Mammary epithelial cell (primary cell): ENCODE results near the gene COX14.

Experiments
- EZH2 ChIP-seq: IDR thresholded peaks from 2 replicates; pipeline ENCODE4 v1.6.1; 2012; ENCODE audit warnings: low read length, inconsistent platforms, borderline replicate concordance
- TF ChIP-seq, protein P1 (sequence below), 2 donors: IDR thresholded peaks in 1 of 2; conservative IDR thresholded peaks in 1 of 2; 2 replicates each; pipeline ENCODE4 v1.5.1; 2011 to 2012; ENCODE audit warnings: inconsistent platforms in 2 of 2, low read length in 2 of 2, mild to moderate bottlenecking in 2 of 2, control low read depth in 1 of 2, low read depth in 1 of 2; ENCODE audit not compliant: insufficient read depth in 1 of 2; ENCODE audit errors: extremely low read depth in 1 of 2

DNA sequence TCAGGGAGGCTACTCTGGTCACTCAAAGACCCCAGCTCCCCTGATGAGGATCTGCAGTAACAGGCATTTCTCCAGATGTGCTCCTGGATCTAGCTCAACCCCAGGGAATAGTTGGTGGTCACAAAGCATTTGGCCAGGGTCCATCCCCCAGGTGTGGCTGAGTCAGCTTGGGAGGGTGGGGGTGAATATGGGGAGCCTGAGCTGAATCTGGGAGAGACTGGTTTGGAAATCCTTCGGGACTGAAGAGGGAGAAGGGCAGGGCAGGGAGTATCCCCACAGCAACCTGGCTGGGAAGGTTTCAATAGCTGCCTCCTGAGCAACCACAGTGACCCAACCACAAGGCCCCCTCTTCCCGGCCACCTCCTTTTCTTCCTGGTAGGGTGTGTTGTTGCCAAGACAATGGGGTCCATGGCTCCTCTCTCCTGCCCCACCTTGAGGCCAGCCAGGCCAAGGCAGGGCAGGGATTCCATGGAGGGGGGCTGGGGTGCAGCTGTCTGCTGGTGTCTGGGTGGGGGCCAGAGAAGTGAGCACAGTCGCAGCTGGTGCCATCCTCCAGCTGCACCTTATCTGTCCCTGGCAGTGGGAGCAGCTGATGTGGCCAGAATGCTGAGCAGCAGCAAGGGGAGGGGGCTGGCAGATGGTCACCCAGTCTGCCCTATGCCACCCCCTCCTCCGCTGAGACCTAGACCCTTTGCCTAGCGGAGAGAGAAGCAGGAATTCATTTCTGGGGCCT is 49.1 kb upstream of the COX14 start:
- TF ChIP-seq, protein P1, sequence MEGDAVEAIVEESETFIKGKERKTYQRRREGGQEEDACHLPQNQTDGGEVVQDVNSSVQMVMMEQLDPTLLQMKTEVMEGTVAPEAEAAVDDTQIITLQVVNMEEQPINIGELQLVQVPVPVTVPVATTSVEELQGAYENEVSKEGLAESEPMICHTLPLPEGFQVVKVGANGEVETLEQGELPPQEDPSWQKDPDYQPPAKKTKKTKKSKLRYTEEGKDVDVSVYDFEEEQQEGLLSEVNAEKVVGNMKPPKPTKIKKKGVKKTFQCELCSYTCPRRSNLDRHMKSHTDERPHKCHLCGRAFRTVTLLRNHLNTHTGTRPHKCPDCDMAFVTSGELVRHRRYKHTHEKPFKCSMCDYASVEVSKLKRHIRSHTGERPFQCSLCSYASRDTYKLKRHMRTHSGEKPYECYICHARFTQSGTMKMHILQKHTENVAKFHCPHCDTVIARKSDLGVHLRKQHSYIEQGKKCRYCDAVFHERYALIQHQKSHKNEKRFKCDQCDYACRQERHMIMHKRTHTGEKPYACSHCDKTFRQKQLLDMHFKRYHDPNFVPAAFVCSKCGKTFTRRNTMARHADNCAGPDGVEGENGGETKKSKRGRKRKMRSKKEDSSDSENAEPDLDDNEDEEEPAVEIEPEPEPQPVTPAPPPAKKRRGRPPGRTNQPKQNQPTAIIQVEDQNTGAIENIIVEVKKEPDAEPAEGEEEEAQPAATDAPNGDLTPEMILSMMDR (conservative IDR thresholded peaks at IDR 0.05 in 1 of 2, IDR thresholded peaks at IDR 0.05 in 1 of 2; ENCODE audit: extremely low read depth in 1 of 2, insufficient read depth in 1 of 2, low read depth in 1 of 2, low read length in 2 of 2), result no peak
- TF ChIP-seq EZH2, result no peak
